ENCODE measurements around the gene KHDC4. TPM values are rescaled to one million over a fixed set of nuclear protein-coding genes. Genes with fewer than 3 reads are reported as not detected.
A peak's percentile ranks its signal among the peaks of the same experiment; 100 is the strongest.

KHDC4 gene
- total RNA-seq, 1 donor from 2014 or later = 81.8 TPM

DNA sequence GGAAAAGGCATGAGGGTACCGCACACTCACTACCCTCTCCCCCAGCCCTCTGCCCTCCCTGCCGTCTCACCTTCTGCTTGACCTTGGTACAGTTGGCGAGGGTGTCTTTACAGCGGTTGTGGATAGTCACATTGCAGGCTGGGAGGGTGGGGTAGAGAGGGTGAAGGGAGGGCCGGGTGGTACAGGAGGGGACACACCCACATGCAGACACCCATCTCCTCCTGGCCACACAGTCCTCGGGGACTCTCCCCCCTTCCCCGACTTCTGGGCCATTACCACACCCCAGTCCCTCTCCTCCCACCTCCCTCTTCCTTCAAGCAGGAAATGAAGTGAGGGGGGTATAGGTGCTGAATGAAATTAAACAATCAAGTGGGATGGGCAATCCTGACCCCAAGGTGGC, 32.5 kb upstream of the KHDC4 start:
- H3K4me1 Mint-ChIP-seq (ENCODE audit: low read depth) = peaks cover 64% of the 10 kb centered on the region
- intact Hi-C loops (cut with micrococcal nuclease) = no loop called here
- no peaks in the 10 kb centered on the region for H3K27me3 Mint-ChIP-seq (ENCODE audit: insufficient read depth)
- H3K4me3 Mint-ChIP-seq = peak overlapping the region; percentile 49
- H3K36me3 Mint-ChIP-seq (ENCODE audit: low read depth) = peaks cover 62% of the 10 kb centered on the region
- no peaks in the 10 kb centered on the region for H3K9me3 Mint-ChIP-seq
- peak overlapping the region; percentile 86 for H3K27ac Mint-ChIP-seq
- no peak for DNase-seq (ENCODE audit: low spot score)

DNA sequence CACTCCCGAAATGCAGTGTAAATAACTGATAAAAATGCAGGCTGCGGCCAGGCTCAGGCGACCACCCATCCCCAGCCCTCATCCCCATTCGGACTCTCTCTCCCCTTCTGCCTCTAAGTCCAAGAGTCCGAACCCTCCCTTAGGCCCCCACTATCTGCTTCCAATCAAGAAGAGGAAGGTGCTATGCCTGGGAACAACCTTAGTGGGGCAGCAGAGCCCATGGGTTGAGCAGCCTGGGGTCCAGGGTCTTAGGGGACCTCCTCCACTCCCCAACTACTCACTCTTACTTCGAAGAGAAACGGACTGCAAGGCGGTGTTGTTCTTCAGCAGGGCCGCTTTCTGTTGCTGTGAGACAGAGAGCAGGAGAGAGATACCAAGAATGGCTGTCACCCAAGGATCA, 31.9 kb upstream of the KHDC4 start:
- Mint-ChIP-seq H3K9me3 (no peaks in the 10 kb centered on the region), H3K4me3 (no peak overlapping the region), H3K27ac (peak overlapping the region; percentile 86), H3K27me3 (ENCODE audit: insufficient read depth) (no peaks in the 10 kb centered on the region), H3K36me3 (ENCODE audit: low read depth) (peaks cover 65% of the 10 kb centered on the region), H3K4me1 (ENCODE audit: low read depth) (peaks cover 61% of the 10 kb centered on the region)
- no peak for DNase-seq (ENCODE audit: low spot score)
- intact Hi-C loops (cut with micrococcal nuclease) = no loop called here

- Mint-ChIP-seq H3K4me1 (ENCODE audit: low read depth) (peaks cover 41% of the 10 kb centered on the region), H3K4me3 (no peak overlapping the region), H3K27me3 (ENCODE audit: insufficient read depth) (no peaks in the 10 kb centered on the region), H3K27ac (peak overlapping the region; percentile 32), H3K36me3 (ENCODE audit: low read depth) (peaks cover 66% of the 10 kb centered on the region), H3K9me3 (no peaks in the 10 kb centered on the region)
- intact Hi-C loops (cut with micrococcal nuclease) = no loop called here
- no peak for DNase-seq (ENCODE audit: low spot score)
These were observed 30.0 kb upstream of the KHDC4 start for GRCh38 chr1:155964193-155964592.

DNA sequence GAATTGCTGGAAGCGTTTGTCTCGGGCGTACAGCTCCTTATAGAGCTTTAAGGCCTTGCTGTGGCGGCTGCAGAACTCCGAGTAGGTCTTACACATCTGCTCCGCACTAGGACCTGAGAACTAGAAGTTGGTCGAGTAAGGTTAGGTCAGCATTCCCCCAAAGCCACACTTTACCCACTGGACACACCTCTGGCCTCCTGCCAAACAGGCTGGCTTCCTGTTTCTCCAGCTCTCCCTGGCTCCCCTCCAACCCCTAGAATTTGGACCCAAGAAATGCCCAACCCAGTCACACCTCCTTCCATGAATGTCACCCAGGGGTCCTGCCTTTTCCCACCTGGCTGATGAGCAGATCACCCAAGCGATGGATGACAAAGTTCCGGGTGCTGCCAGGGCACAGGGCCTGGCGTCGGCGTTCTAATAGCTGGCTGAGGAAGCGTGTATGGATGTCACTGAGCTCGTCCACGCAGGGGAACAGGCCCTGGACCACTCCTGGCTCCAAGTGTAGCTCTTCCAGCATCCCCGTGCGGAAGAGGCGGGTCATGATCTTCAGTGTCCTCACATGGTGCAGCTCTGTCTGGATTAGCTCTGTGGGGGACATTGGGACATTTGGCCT, 28.5 kb upstream of the KHDC4 start:
- H3K9me3 Mint-ChIP-seq = no peaks in the 10 kb centered on the region
- intact Hi-C loops (cut with micrococcal nuclease) = no loop called here
- peaks cover 58% of the 10 kb centered on the region for H3K36me3 Mint-ChIP-seq (ENCODE audit: low read depth)
- no peak overlapping the region for H3K27ac Mint-ChIP-seq
- H3K4me3 Mint-ChIP-seq = no peak overlapping the region
- no peak for DNase-seq (ENCODE audit: low spot score)
- peaks cover 26% of the 10 kb centered on the region for H3K4me1 Mint-ChIP-seq (ENCODE audit: low read depth)
- no peaks in the 10 kb centered on the region for H3K27me3 Mint-ChIP-seq (ENCODE audit: insufficient read depth)

DNA sequence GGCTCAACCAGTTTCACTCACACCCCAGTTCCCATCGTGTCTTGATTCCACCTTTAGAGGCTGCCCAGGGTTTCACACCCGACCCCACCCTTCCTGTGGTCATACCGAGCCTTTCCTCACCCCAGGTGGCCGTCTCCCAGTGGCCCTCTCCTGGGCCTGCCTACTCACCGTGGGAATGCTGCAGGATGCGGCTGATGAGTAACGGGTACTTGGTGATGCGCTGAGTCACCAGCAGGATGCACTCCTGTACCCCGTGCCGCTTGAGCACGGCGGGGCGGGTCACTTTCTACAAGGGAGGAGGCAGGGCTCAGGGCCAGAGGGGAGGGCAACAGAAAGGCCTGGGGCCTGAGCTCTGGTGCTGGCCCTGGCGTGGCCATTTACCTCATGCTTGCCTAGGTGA, 27.7 kb upstream of the KHDC4 start:
- peaks cover 60% of the 10 kb centered on the region for H3K36me3 Mint-ChIP-seq (ENCODE audit: low read depth)
- peaks cover 19% of the 10 kb centered on the region for H3K4me1 Mint-ChIP-seq (ENCODE audit: low read depth)
- no peak overlapping the region for H3K4me3 Mint-ChIP-seq
- no peak for DNase-seq (ENCODE audit: low spot score)
- H3K27me3 Mint-ChIP-seq (ENCODE audit: insufficient read depth) = no peaks in the 10 kb centered on the region
- peak overlapping the region; percentile 40 for H3K27ac Mint-ChIP-seq
- no peaks in the 10 kb centered on the region for H3K9me3 Mint-ChIP-seq
- intact Hi-C loops (cut with micrococcal nuclease) = no loop called here

GRCh38 chr1:155960081-155960745, 26.0 kb upstream of the KHDC4 start:
- peak overlapping the region; percentile 58 for H3K27ac Mint-ChIP-seq
- peaks cover 55% of the 10 kb centered on the region for H3K36me3 Mint-ChIP-seq (ENCODE audit: low read depth)
- H3K27me3 Mint-ChIP-seq (ENCODE audit: insufficient read depth) = no peaks in the 10 kb centered on the region
- no peak for DNase-seq (ENCODE audit: low spot score)
- H3K4me3 Mint-ChIP-seq = no peak overlapping the region
- H3K4me1 Mint-ChIP-seq (ENCODE audit: low read depth) = peaks cover 8% of the 10 kb centered on the region
- H3K9me3 Mint-ChIP-seq = no peaks in the 10 kb centered on the region
- intact Hi-C loops (cut with micrococcal nuclease) = no loop called here

- H3K36me3 Mint-ChIP-seq (ENCODE audit: low read depth) = peaks cover 47% of the 10 kb centered on the region
These were observed 23.2 kb upstream of the KHDC4 start for GRCh38 chr1:155957411-155957915.

DNA sequence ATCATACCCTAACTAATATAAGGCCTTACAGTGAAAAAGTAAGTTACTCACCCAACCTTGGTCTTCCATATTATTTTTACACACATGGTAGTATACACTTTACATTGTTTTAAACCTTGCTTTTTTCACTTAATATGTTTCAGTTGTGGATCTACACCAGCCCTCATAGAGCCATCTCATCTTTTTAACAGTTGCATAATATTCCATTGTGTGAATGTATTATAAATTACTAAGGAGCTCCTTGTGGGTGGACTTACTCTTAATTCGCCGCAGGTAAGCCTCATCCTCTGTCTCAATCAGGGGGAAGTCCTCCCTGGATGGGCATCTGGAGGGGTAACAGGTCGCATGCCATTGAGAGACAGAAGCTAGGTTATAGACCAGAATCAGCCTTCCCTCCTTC, 20.4 kb upstream of the KHDC4 start:
- intact Hi-C loops (cut with micrococcal nuclease) = no loop called here

More at GRCh38 chr1:155957411-155957915, 23.2 kb upstream of the KHDC4 start:
- Mint-ChIP-seq H3K4me3 (no peak overlapping the region), H3K27ac (peak overlapping the region; percentile 26), H3K4me1 (ENCODE audit: low read depth) (peaks cover 8% of the 10 kb centered on the region), H3K27me3 (ENCODE audit: insufficient read depth) (no peaks in the 10 kb centered on the region), H3K9me3 (no peaks in the 10 kb centered on the region)
- no peak for DNase-seq (ENCODE audit: low spot score)
- intact Hi-C loops (cut with micrococcal nuclease) = no loop called here

GRCh38 chr1:155952505-155952890, 18.3 kb upstream of the KHDC4 start:
- H3K4me1 Mint-ChIP-seq (ENCODE audit: low read depth) = peaks cover 5% of the 10 kb centered on the region
- intact Hi-C loops (cut with micrococcal nuclease) = no loop called here
- H3K9me3 Mint-ChIP-seq = no peaks in the 10 kb centered on the region
- no peak overlapping the region for H3K4me3 Mint-ChIP-seq
- no peaks in the 10 kb centered on the region for H3K27me3 Mint-ChIP-seq (ENCODE audit: insufficient read depth)
- no peak for DNase-seq (ENCODE audit: low spot score)
- no peak overlapping the region for H3K27ac Mint-ChIP-seq
- H3K36me3 Mint-ChIP-seq (ENCODE audit: low read depth) = peaks cover 42% of the 10 kb centered on the region

More for the DNA sequence above, 20.4 kb upstream of the KHDC4 start:
- Mint-ChIP-seq H3K27ac (no peak overlapping the region), H3K4me3 (no peak overlapping the region), H3K27me3 (ENCODE audit: insufficient read depth) (no peaks in the 10 kb centered on the region), H3K36me3 (ENCODE audit: low read depth) (peaks cover 46% of the 10 kb centered on the region), H3K4me1 (ENCODE audit: low read depth) (no peaks in the 10 kb centered on the region), H3K9me3 (no peaks in the 10 kb centered on the region)
- DNase-seq (ENCODE audit: low spot score) = no peak

DNA sequence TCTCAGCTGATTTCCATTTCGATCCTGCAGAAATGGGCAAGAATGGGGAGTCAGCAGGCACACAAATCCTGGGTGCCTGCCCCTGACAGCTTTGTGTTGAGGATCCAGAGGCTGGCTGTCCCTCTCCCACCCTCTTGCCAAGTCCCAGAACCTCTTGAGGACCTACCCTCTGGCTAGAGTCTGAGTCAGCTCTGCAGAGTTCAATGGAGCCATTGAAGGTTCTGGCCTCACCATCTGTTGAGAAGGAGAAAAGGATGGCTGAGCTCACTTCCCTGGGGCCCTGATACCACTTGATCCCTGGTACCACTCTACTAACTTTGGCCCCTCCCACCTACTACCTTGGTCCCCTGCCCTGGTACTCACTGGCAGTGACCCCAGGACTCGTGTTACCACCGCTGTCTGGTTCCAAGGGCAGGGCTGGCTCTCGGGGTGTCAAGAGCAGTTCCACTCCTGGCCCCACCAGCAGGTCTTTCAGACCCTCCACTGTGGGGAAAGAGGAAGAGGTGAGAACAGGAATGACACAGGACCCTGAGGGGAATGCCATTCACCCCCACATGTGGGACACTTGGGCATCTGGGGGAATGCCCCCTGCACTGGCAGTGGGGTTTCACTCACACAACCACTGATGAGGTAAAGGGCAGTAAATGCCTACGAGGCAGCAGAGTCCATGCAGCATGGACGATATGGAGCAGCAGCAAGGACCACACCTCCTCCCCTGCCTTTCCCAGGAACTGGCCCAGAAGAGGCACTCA, 17.7 kb upstream of the KHDC4 start:
- Mint-ChIP-seq H3K36me3 (ENCODE audit: low read depth) (peaks cover 41% of the 10 kb centered on the region), H3K27me3 (ENCODE audit: insufficient read depth) (no peaks in the 10 kb centered on the region), H3K4me1 (ENCODE audit: low read depth) (peaks cover 10% of the 10 kb centered on the region), H3K27ac (peak overlapping the region; percentile 48), H3K9me3 (no peaks in the 10 kb centered on the region), H3K4me3 (no peak overlapping the region)
- intact Hi-C loops (cut with micrococcal nuclease) = no loop called here
- DNase-seq (ENCODE audit: low spot score) = no peak

DNA sequence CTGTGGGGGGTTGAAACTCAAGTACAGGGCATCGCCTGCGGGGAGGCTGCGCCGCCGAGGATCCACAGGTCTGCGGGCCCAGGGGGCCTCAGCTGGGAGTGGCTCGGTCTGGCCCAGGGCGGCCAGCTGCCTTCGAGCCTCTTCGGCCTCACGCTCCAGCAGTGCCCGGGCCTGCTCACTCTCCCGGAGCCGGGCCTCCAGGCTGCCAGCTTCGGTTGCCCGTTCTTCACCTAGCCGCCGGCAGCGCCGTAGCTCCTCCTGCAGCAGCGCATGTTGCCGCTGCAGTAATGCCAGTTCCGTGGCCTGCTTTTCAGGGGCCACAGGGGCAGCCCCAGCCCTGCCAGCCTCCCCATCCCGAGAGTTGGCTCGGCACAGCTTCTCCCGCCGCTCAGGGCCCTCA, 16.6 kb upstream of the KHDC4 start:
- no peak for DNase-seq (ENCODE audit: low spot score)
- intact Hi-C loops (cut with micrococcal nuclease) = no loop called here
- Mint-ChIP-seq H3K36me3 (ENCODE audit: low read depth) (peaks cover 52% of the 10 kb centered on the region), H3K9me3 (no peaks in the 10 kb centered on the region), H3K4me3 (no peak overlapping the region), H3K4me1 (ENCODE audit: low read depth) (peaks cover 21% of the 10 kb centered on the region), H3K27ac (peak overlapping the region; percentile 48), H3K27me3 (ENCODE audit: insufficient read depth) (no peaks in the 10 kb centered on the region)

DNA sequence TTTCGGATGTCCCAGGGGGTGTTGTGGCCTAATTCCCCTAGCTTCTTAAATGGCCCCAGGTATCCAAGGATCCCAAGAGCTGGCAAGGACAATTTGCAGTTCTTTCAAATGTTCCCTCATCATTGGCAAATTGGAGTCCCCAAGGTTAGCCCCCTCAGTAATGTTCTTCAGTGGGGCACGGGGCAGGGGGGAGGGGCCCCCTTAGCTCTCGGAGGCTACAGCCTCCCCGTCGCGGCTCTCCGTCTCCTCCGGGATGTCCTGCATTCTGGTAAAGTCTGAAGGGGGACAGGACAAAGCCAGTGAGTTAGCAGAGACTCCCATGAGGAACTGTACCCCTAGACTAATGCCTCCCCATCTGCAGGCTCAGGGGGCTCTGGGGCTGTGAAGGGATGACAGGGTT, 13.5 kb upstream of the KHDC4 start:
- no peak for DNase-seq (ENCODE audit: low spot score)
- peaks cover 51% of the 10 kb centered on the region for H3K36me3 Mint-ChIP-seq (ENCODE audit: low read depth)
- no peaks in the 10 kb centered on the region for H3K9me3 Mint-ChIP-seq
- intact Hi-C loops (cut with micrococcal nuclease) = no loop called here
- H3K27me3 Mint-ChIP-seq (ENCODE audit: insufficient read depth) = no peaks in the 10 kb centered on the region
- H3K4me3 Mint-ChIP-seq = no peak overlapping the region
- H3K4me1 Mint-ChIP-seq (ENCODE audit: low read depth) = peaks cover 31% of the 10 kb centered on the region
- H3K27ac Mint-ChIP-seq = peak overlapping the region; percentile 43

DNA sequence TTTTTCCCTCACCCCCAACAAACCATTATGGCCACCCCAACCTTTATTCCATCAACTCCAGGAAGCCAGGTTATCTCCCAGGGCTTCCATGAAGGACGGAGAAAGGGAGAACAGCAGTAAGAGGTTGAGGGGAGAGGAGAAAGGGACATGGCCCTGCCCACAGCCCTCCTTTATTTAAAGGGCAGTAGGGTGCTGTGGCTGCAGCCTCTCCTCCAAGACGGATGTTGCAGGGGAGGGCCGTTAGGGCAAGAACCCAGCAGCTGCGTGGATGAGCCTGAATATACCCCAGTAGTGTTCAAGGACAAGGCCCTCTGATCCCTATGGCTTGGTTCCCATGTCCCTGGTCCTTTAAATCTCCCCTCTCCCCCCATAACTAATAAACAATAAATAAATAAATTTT, 13.1 kb upstream of the KHDC4 start:
- DNase-seq (ENCODE audit: low spot score) = no peak
- H3K4me3 Mint-ChIP-seq = peak overlapping the region; percentile 59
- peaks cover 34% of the 10 kb centered on the region for H3K4me1 Mint-ChIP-seq (ENCODE audit: low read depth)
- peaks cover 49% of the 10 kb centered on the region for H3K36me3 Mint-ChIP-seq (ENCODE audit: low read depth)
- no peaks in the 10 kb centered on the region for H3K9me3 Mint-ChIP-seq
- intact Hi-C loops (cut with micrococcal nuclease) = no loop called here
- H3K27ac Mint-ChIP-seq = peak overlapping the region; percentile 86
- no peaks in the 10 kb centered on the region for H3K27me3 Mint-ChIP-seq (ENCODE audit: insufficient read depth)
